GM23248 (cell line): ENCODE results near the gene C2CD5. TPM values are rescaled to one million over a fixed set of nuclear protein-coding genes. Genes with fewer than 3 reads are reported as not detected.
A peak's percentile ranks its signal among the peaks of the same experiment; 100 is the strongest.

Experiments used
- DNase-seq: peaks from one replicate; pipeline ENCODE4 v3.0.0-alpha.2; 2015
- H2AFZ ChIP-seq: fragments of 200-600 bp; sonication (generic); 2 replicates; pipeline ENCODE4 v1.6.1; 2016; ENCODE audit warnings: antibody characterized with exemption
- H3F3A ChIP-seq: fragments of 200-600 bp; sonication (generic); 2 replicates; pipeline ENCODE4 v1.6.1; 2016; ENCODE audit warnings: mild to moderate bottlenecking, antibody characterized with exemption, mixed run types; ENCODE audit not compliant: insufficient read depth
- H3K27ac ChIP-seq: fragments of 200-600 bp; sonication (generic); 2 replicates; pipeline ENCODE4 v1.5.1; 2016; ENCODE audit warnings: mild to moderate bottlenecking
- H3K27me3 ChIP-seq: fragments of 200-600 bp; sonication (generic); replicated peaks from 2 replicates; pipeline ENCODE4 v1.6.1; 2016; ENCODE audit warnings: mild to moderate bottlenecking; ENCODE audit not compliant: insufficient read depth
- H3K36me3 ChIP-seq: fragments of 200-600 bp; sonication (generic); 2 replicates; pipeline ENCODE4 v1.6.1; 2016; ENCODE audit warnings: low read depth, mild to moderate bottlenecking
- H3K4me1 ChIP-seq: fragments of 200-600 bp; sonication (generic); 2 replicates; pipeline ENCODE4 v1.6.1; 2016; ENCODE audit warnings: mild to moderate bottlenecking; ENCODE audit not compliant: insufficient read depth
- H3K4me2 ChIP-seq: fragments of 200-600 bp; sonication (generic); one replicate; pipeline ENCODE4 v1.6.1; 2016; ENCODE audit warnings: mild to moderate bottlenecking; ENCODE audit not compliant: unreplicated experiment
- H3K4me3 ChIP-seq: fragments of 200-600 bp; sonication (generic); 2 replicates; pipeline ENCODE4 v1.5.1; 2016; ENCODE audit warnings: mild to moderate bottlenecking
- H3K79me2 ChIP-seq: fragments of 200-600 bp; sonication (generic); 2 replicates; pipeline ENCODE4 v1.6.1; 2016; ENCODE audit warnings: mild to moderate bottlenecking; ENCODE audit not compliant: insufficient read depth
- H3K9ac ChIP-seq: fragments of 200-600 bp; sonication (generic); 2 replicates; pipeline ENCODE4 v1.6.1; 2016; ENCODE audit warnings: mild to moderate bottlenecking
- H3K9me2 ChIP-seq: fragments of 200-600 bp; sonication (generic); 2 replicates; pipeline ENCODE4 v1.6.1; 2016; ENCODE audit warnings: mixed run types, mild to moderate bottlenecking, moderate library complexity; ENCODE audit not compliant: insufficient read depth
- H3K9me3 ChIP-seq: fragments of 200-600 bp; sonication (generic); one replicate; pipeline ENCODE4 v1.6.1; 2017; ENCODE audit warnings: low read depth
- H4K20me1 ChIP-seq: fragments of 200-600 bp; sonication (generic); 2 replicates; pipeline ENCODE4 v1.6.0; 2016; ENCODE audit not compliant: insufficient read depth
- EZH2 ChIP-seq: fragments of 200-600 bp; sonication (generic); IDR thresholded peaks from 2 replicates; pipeline ENCODE4 v1.6.1; 2018; ENCODE audit warnings: antibody characterized with exemption, mild to moderate bottlenecking; ENCODE audit not compliant: insufficient read depth, poor library complexity, severe bottlenecking
- EZH2phosphoT487 ChIP-seq: fragments of 200-600 bp; sonication (generic); IDR thresholded peaks from 2 replicates; pipeline ENCODE4 v1.6.1; 2018; ENCODE audit warnings: antibody characterized with exemption, moderate library complexity, mild to moderate bottlenecking, low read depth; ENCODE audit not compliant: insufficient read depth
- WGBS, 2 experiments: methylation state at CpG; one replicate each; pipeline ENCODE4 v1.1.6; 2015 to 2017; ENCODE audit warnings: low lambda C conversion rate in 2 of 2, low coverage in 1 of 2; ENCODE audit errors: missing lambda C conversion rate in 2 of 2; 5-methylcytosine and 5-hydroxymethylcytosine counted together
- in situ Hi-C: fragments of 300-500 bp; cut with MboI; formaldehyde crosslinking; loops from 2 replicates; pipeline ENCODE4 v1.15.0; 2020
- polyA plus RNA-seq: library from polyadenylated mRNA; unstranded; fragments of >200 nt; fragmentation: Nextera tagmentation; extraction: Ambion mirVana; gene quantifications from 2 replicates; pipeline ENCODE4 v1.2.1, GENCODE V29; 2016
- total RNA-seq: library from RNA; depleted of rRNA; stranded (reverse); fragments of >200 nt; shearing (Covaris generic); gene quantifications from 2 replicates; pipeline ENCODE4 v1.2.3, GENCODE V29; 2014

C2CD5 gene
- total and polyA plus RNA-seq, 2 experiments from 2014 or later: 13.3 to 13.7 TPM

GRCh38 chr12:22477166-22477893 is 67.0 kb downstream of the C2CD5 start:
- Histone ChIP-seq H3K4me1 (peaks cover 21% of the 10 kb centered on the region), H3K9ac (no peak overlapping the region), H2AFZ (no peak overlapping the region), H4K20me1 (no peaks in the 10 kb centered on the region), H3F3A (peaks cover 11% of the 10 kb centered on the region), H3K79me2 (0 out of 2 replicates have a peak, but pooled peaks cover 5% of the 10 kb centered on the region), H3K4me2 (peak overlapping the region; percentile 44), H3K27ac (peak overlapping the region; percentile 50), H3K4me3 (no peak overlapping the region; the same call in 1 of the 2 replicates), H3K9me3 (no peaks in the 10 kb centered on the region), H3K27me3 (no peaks in the 10 kb centered on the region), H3K36me3 (0 out of 2 replicates have a peak, but pooled peaks cover 6% of the 10 kb centered on the region), H3K9me2 (no peaks in the 10 kb centered on the region; the same call in 1 of the 2 replicates)
- in situ Hi-C loops: no loop called here
- WGBS, 2 experiments: 34 to 37% methylated on average over 4 of the region's 4 CpGs
- peak; percentile 83 for DNase-seq
- peak; percentile 60; the same call in 1 of the 2 replicates for TF ChIP-seq EZH2phosphoT487
- TF ChIP-seq EZH2: no peak

- H3K36me3 ChIP-seq: peaks cover 6% of the 10 kb centered on the region; the same call in 1 of the 2 replicates
- H3K27ac ChIP-seq: no peak overlapping the region
- peaks cover 21% of the 10 kb centered on the region for H3K4me1 ChIP-seq
- H4K20me1 ChIP-seq: no peaks in the 10 kb centered on the region
- in situ Hi-C loops: no loop called here
- no peak for DNase-seq
- H3K27me3 ChIP-seq: no peaks in the 10 kb centered on the region
- H3K79me2 ChIP-seq: 0 out of 2 replicates have a peak, but pooled peaks cover 5% of the 10 kb centered on the region
- H3K9me3 ChIP-seq: no peaks in the 10 kb centered on the region
- H3F3A ChIP-seq: peaks cover 11% of the 10 kb centered on the region
- H2AFZ ChIP-seq: no peak overlapping the region
- no peaks in the 10 kb centered on the region; the same call in 1 of the 2 replicates for H3K9me2 ChIP-seq
- no peak for TF ChIP-seq EZH2
- TF ChIP-seq EZH2phosphoT487: no peak
- no peak overlapping the region; the same call in 1 of the 2 replicates for H3K4me3 ChIP-seq
- no peak overlapping the region for H3K9ac ChIP-seq
- no peak overlapping the region for H3K4me2 ChIP-seq
Measured at GRCh38 chr12:22476133-22476532, 68.2 kb downstream of the C2CD5 start.

DNA sequence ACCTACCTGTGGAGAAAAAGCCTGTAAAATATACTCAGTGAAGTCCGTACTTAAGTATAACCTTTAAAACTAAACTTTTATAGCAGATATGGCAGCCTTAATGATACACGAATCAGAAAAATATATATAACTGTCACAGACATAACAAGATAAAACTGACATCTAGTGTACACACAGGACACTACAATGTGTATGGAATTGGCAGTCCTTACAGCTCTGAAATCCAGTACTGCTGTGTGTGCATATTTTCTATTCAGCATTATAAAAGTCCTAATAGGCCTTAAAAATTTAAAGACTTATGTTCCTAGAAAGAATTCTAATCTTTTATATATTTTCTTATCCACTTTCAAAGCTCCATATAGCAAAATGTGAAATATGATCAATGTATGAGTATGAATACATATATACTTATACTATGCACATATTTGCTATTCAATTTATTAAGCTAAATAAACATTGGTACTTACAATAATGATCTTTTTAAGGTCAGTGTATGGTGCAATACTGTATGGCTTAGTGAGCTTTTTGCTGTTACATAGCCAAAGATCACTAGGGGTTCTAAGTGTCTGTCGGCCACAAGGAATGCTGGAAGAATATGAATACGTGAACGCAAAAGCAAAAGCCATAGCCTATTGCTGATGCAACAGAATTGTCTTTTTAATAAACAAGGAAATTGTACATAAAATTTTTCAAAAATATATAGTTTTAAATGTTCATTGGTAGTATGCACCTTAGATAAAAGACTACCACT is 69.2 kb downstream of the C2CD5 start:
- H3K4me2 ChIP-seq: no peak overlapping the region
- no peak overlapping the region for H3K9ac ChIP-seq
- H3K79me2 ChIP-seq: 0 out of 2 replicates have a peak, but pooled peaks cover 5% of the 10 kb centered on the region
- DNase-seq: no peak
- H3K36me3 ChIP-seq: peaks cover 9% of the 10 kb centered on the region
- no peak overlapping the region for H3K4me3 ChIP-seq
- in situ Hi-C loops: no loop called here
- H3K27me3 ChIP-seq: no peaks in the 10 kb centered on the region
- no peaks in the 10 kb centered on the region; the same call in 1 of the 2 replicates for H3K9me2 ChIP-seq
- no peaks in the 10 kb centered on the region for H4K20me1 ChIP-seq
- peaks cover 11% of the 10 kb centered on the region for H3F3A ChIP-seq
- H2AFZ ChIP-seq: no peak overlapping the region
- TF ChIP-seq EZH2: no peak
- peaks cover 21% of the 10 kb centered on the region for H3K4me1 ChIP-seq
- no peak overlapping the region for H3K27ac ChIP-seq
- WGBS, 2 experiments: 89 to 91% methylated on average over 5 of the region's 5 CpGs
- no peaks in the 10 kb centered on the region for H3K9me3 ChIP-seq

DNA sequence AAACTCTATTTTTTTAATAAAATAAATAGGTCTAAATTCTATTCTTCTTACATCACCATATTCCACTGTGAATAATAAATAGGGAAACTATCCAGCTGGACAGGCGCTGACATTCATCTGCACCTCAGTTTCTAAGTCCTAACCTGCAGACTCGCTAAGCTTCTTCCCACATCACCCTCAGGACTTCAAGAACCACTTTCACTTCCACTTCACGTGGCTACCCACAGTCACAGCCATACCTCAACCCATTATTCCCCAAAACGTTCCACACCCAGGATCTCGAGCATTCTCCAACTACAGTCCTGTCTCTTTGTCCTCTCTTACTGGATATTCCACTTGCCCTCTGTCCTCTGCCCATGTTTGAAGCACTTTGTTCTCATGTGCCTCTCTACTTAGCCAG is 71.1 kb downstream of the C2CD5 start:
- Histone ChIP-seq H3K9me2 (no peaks in the 10 kb centered on the region; the same call in 1 of the 2 replicates), H3K4me2 (no peak overlapping the region), H3K36me3 (peaks cover 13% of the 10 kb centered on the region), H3K4me1 (peaks cover 19% of the 10 kb centered on the region), H3K27ac (no peak overlapping the region), H3K9ac (no peak overlapping the region), H3K4me3 (no peak overlapping the region), H3K9me3 (no peaks in the 10 kb centered on the region), H4K20me1 (no peaks in the 10 kb centered on the region), H3F3A (peaks cover 8% of the 10 kb centered on the region), H2AFZ (no peak overlapping the region), H3K27me3 (no peaks in the 10 kb centered on the region), H3K79me2 (0 out of 2 replicates have a peak, but pooled peaks cover 5% of the 10 kb centered on the region)
- no peak for TF ChIP-seq EZH2
- no peak for TF ChIP-seq EZH2phosphoT487
- no peak for DNase-seq
- 99 to 100% methylated on average over 5 of the region's 5 CpGs for WGBS, 2 experiments
- in situ Hi-C loops: no loop called here
